Loucy (cell line): ENCODE data around the gene ABCA1.

Source experiments
- EZH2phosphoT487 ChIP-seq: fragments of 200-600 bp; IDR thresholded peaks from 2 replicates; pipeline ENCODE4 v1.6.1; 2018; ENCODE audit warnings: antibody characterized with exemption, mild to moderate bottlenecking, moderate library complexity, borderline replicate concordance
- TF ChIP-seq, protein P1 (sequence below): fragments of 200-600 bp; sonication (generic); conservative IDR thresholded peaks from 2 replicates; pipeline ENCODE4 v1.5.1; 2014; ENCODE audit warnings: mild to moderate bottlenecking, antibody characterized with exemption, low read length

GRCh38 chr9:104905153-104905901 is 22.6 kb downstream of the ABCA1 start:
- TF ChIP-seq, protein P1, sequence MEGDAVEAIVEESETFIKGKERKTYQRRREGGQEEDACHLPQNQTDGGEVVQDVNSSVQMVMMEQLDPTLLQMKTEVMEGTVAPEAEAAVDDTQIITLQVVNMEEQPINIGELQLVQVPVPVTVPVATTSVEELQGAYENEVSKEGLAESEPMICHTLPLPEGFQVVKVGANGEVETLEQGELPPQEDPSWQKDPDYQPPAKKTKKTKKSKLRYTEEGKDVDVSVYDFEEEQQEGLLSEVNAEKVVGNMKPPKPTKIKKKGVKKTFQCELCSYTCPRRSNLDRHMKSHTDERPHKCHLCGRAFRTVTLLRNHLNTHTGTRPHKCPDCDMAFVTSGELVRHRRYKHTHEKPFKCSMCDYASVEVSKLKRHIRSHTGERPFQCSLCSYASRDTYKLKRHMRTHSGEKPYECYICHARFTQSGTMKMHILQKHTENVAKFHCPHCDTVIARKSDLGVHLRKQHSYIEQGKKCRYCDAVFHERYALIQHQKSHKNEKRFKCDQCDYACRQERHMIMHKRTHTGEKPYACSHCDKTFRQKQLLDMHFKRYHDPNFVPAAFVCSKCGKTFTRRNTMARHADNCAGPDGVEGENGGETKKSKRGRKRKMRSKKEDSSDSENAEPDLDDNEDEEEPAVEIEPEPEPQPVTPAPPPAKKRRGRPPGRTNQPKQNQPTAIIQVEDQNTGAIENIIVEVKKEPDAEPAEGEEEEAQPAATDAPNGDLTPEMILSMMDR: no peak
- no peak for TF ChIP-seq EZH2phosphoT487
